Measurements from ENCODE around the gene PLK2.
A peak's percentile ranks its signal among the peaks of the same experiment; 100 is the strongest.

Gene PLK2

GRCh38 chr5:58469896-58470295 lies 10.0 kb upstream of the PLK2 start (continued):
- no peak for TF ChIP-seq TSHZ1 (tag by site-specific recombination; IDR thresholded peaks at IDR 0.05; ENCODE audit: borderline replicate concordance)

- Histone ChIP-seq H3K4me1 (ENCODE audit: control insufficient read depth, insufficient read depth, low read length) (no peaks in the 10 kb centered on the region), H3K27ac (ENCODE audit: extremely low read depth, low read depth, low read length) (no peak overlapping the region), H3K4me3 (ENCODE audit: low read depth, low read length) (no peak overlapping the region), H3K36me3 (ENCODE audit: control insufficient read depth in 2 of 2, insufficient read depth in 1 of 2, low read length in 2 of 2) (no peaks in the 10 kb centered on the region), H3K9me3 (ENCODE audit: control insufficient read depth, insufficient read depth, low read depth, low read length) (no peaks in the 10 kb centered on the region)
- ChIA-PET POLR2A (no interaction called here), CTCF (interaction anchor here (0.9 kb wide), 1 partner anchor 233 kb away, joined by 6 read pairs; no protein-coding TSS in a partner anchor)
- no peak for TF ChIP-seq ZNF843 (tag by site-specific recombination; IDR thresholded peaks at IDR 0.05)
- no peak for TF ChIP-seq ZNF571 (tag by site-specific recombination; IDR thresholded peaks at IDR 0.05)
- TF ChIP-seq GLIS1 (tag by site-specific recombination; IDR thresholded peaks at IDR 0.05), result peak; percentile 66
- TF ChIP-seq KLF7 (tag by site-specific recombination; IDR thresholded peaks at IDR 0.05; ENCODE audit: borderline replicate concordance), result no peak
- TF ChIP-seq ZNF112 (tag by site-specific recombination; IDR thresholded peaks at IDR 0.05), result no peak
- TF ChIP-seq ZNF544 (tag by site-specific recombination; IDR thresholded peaks at IDR 0.05), result no peak
- TF ChIP-seq ZNF394 (tag by site-specific recombination; IDR thresholded peaks at IDR 0.05; ENCODE audit: borderline replicate concordance), result peak; percentile 37
- no peak for TF ChIP-seq ZNF148 (tag by site-specific recombination; IDR thresholded peaks at IDR 0.05; ENCODE audit: borderline replicate concordance)
- no peak for TF ChIP-seq ZNF37A (tag by site-specific recombination; IDR thresholded peaks at IDR 0.05)
- TF ChIP-seq ZNF223 (tag by site-specific recombination; IDR thresholded peaks at IDR 0.05), result no peak
- no peak for TF ChIP-seq ZNF155 (tag by site-specific recombination; IDR thresholded peaks at IDR 0.05)
- no peak for TF ChIP-seq ZNF596 (tag by site-specific recombination; IDR thresholded peaks at IDR 0.05)
- no peak for TF ChIP-seq HIC1 (tag by site-specific recombination; IDR thresholded peaks at IDR 0.05)
- no peak for TF ChIP-seq ZFP3 (tag by site-specific recombination; IDR thresholded peaks at IDR 0.05; ENCODE audit: low read depth)
- no peak for TF ChIP-seq ZNF140 (tag by site-specific recombination; IDR thresholded peaks at IDR 0.05)
- no peak for TF ChIP-seq ZFP41 (tag by site-specific recombination; IDR thresholded peaks at IDR 0.05; ENCODE audit: borderline replicate concordance)
- TF ChIP-seq ZNF274 (IDR thresholded peaks at IDR 0.05; ENCODE audit: low read length), result no peak
- no peak for TF ChIP-seq ZNF274 (tag by site-specific recombination; IDR thresholded peaks at IDR 0.05; ENCODE audit: borderline replicate concordance)
- TF ChIP-seq PRDM10 (tag by site-specific recombination; IDR thresholded peaks at IDR 0.05), result peak; percentile 66
- TF ChIP-seq ZNF600 (tag by site-specific recombination; IDR thresholded peaks at IDR 0.05), result no peak
- TF ChIP-seq ZNF18 (tag by site-specific recombination; IDR thresholded peaks at IDR 0.05), result no peak
- peak; percentile 68 for TF ChIP-seq SETDB1 (IDR thresholded peaks at IDR 0.05; ENCODE audit: insufficient read length, low read length)
- peak; percentile 89 for TF ChIP-seq TRIM28 (IDR thresholded peaks at IDR 0.05; ENCODE audit: borderline replicate concordance, low read length)
- no peak for TF ChIP-seq ZNF146 (tag by site-specific recombination; IDR thresholded peaks at IDR 0.05)
These were observed 7.1 kb upstream of the PLK2 start for GRCh38 chr5:58466939-58467338.

Measured in HEK293 (cell line).